GM18508 (cell line): ENCODE results near the gene NLGN2.

Experiments
- ATAC-seq: cut with Tn5 transposase; IDR thresholded peaks from one replicate; pipeline ENCODE4 v1.9.1; 2021; ENCODE audit warnings: moderate number of reproducible peaks; ENCODE audit not compliant: insufficient read depth, unreplicated experiment

Gene NLGN2

GRCh38 chr17:7391307-7391706, 16.3 kb upstream of the NLGN2 start:
- ATAC-seq, result no peak

- no peak for ATAC-seq
Measured at GRCh38 chr17:7392696-7393612, 14.7 kb upstream of the NLGN2 start.

GRCh38 chr17:7393613-7394451, 13.8 kb upstream of the NLGN2 start:
- ATAC-seq, result no peak

GRCh38 chr17:7394452-7395191, 13.0 kb upstream of the NLGN2 start, which contains the start of gene PLSCR3:
TSS of gene PLSCR3 (minus strand) at chr17:7394525. CDS start at chr17:7394110, 415 bp downstream.
- no peak for ATAC-seq

- ATAC-seq, result no peak
Measured at GRCh38 chr17:7396147-7396546, 11.5 kb upstream of the NLGN2 start.

- no peak for ATAC-seq
Measured at GRCh38 chr17:7398612-7399011, 9.0 kb upstream of the NLGN2 start.

GRCh38 chr17:7403043-7403726, 4.5 kb upstream of the NLGN2 start:
- no peak for ATAC-seq

- no peak for ATAC-seq
Measured at GRCh38 chr17:7403727-7403976, 4.0 kb upstream of the NLGN2 start.

- no peak for ATAC-seq
Measured at GRCh38 chr17:7403977-7404736, 3.5 kb upstream of the NLGN2 start, which contains the start of gene TMEM256. TSS of gene TMEM256 (minus strand) at chr17:7404097. CDS start at chr17:7404084, 13 bp downstream.

GRCh38 chr17:7404737-7405349, 2.8 kb upstream of the NLGN2 start:
- ATAC-seq, result no peak

- no peak for ATAC-seq
Measured at GRCh38 chr17:7405350-7406234, 2.1 kb upstream of the NLGN2 start.

GRCh38 chr17:7406235-7406825, 1.3 kb upstream of the NLGN2 start:
- no peak for ATAC-seq

GRCh38 chr17:7407082-7407481, 563 bp upstream of the NLGN2 start:
- ATAC-seq, result no peak

- ATAC-seq, result no peak
Measured at GRCh38 chr17:7408252-7408727, 645 bp downstream of the NLGN2 start.

- no peak for ATAC-seq
Measured at GRCh38 chr17:7408863-7409262, 1.2 kb downstream of the NLGN2 start.

GRCh38 chr17:7409716-7410115, 2.1 kb downstream of the NLGN2 start:
- ATAC-seq, result no peak

- no peak for ATAC-seq
Measured at GRCh38 chr17:7410634-7411426, 3.2 kb downstream of the NLGN2 start.
